Retinal pigment epithelial cell (primary cell): Measurements from ENCODE around the gene NOM1.
A peak's percentile ranks its signal among the peaks of the same experiment; 100 is the strongest.

Experiments
- DNase-seq: peaks from one replicate; pipeline ENCODE4 v3.0.0-alpha.2; 2010; ENCODE audit warnings: low read depth
- H3K4me3 ChIP-seq: 2 replicates; pipeline ENCODE4 v1.5.1; 2011; ENCODE audit warnings: mild to moderate bottlenecking, low read length, control low read depth, moderate library complexity
- TF ChIP-seq, protein P1 (sequence below): conservative IDR thresholded peaks from 2 replicates; pipeline ENCODE4 v1.5.1; 2011; ENCODE audit warnings: low read depth, low read length, control low read depth, inconsistent platforms

The NOM1 gene

GRCh38 chr7:157009778-157010587 lies 60.5 kb downstream of the NOM1 start:
- DNase-seq, result no peak
- TF ChIP-seq, protein P1, sequence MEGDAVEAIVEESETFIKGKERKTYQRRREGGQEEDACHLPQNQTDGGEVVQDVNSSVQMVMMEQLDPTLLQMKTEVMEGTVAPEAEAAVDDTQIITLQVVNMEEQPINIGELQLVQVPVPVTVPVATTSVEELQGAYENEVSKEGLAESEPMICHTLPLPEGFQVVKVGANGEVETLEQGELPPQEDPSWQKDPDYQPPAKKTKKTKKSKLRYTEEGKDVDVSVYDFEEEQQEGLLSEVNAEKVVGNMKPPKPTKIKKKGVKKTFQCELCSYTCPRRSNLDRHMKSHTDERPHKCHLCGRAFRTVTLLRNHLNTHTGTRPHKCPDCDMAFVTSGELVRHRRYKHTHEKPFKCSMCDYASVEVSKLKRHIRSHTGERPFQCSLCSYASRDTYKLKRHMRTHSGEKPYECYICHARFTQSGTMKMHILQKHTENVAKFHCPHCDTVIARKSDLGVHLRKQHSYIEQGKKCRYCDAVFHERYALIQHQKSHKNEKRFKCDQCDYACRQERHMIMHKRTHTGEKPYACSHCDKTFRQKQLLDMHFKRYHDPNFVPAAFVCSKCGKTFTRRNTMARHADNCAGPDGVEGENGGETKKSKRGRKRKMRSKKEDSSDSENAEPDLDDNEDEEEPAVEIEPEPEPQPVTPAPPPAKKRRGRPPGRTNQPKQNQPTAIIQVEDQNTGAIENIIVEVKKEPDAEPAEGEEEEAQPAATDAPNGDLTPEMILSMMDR, result no peak
- H3K4me3 ChIP-seq, result peak overlapping the region; percentile 37

DNA sequence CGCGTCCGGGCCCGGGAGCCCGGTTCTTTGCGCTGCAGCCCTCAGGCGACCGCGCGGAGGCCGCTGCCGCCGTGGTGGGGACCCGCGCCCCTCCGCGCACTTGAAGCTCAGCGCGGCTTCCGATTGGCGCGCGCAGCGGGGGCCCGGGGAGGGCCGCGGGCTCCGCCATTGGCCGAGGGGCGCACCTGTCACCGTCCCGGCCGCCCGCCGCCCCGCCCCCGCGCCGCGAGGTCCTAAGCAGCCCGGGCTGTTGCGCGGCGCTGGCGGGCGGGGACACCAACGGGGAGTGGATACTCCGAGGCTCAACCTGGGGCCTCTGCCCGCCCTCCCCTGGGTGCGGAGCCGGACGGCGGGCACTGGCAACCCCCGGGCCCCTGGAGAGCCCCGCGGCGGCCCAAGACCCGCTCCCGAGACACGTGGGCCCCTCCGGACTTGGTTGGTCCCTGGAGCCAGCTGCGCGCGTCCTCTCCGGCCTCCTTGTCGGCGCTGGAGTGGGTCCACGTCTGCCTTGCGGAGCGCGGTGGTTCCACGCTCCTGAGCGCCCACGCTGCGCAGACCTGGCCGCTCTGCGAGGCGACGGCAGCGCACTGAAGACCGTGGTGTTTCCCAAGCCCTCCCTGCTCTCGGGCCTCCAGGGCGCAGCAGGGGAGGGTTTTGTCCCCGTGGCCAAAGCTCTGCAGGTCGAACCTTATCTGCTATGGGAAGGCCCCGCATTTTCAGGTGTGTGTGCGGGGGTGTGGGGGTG lies 61.2 kb downstream of the NOM1 start, which contains the start of gene MNX1:
TSS of gene MNX1 (minus strand) at position 76 of the 745 bp plus-strand sequence. CDS start 313 bp downstream, outside the sequence.
- H3K4me3 ChIP-seq, result peak within 1 kb of the TSS; percentile 37

GRCh38 chr7:157011333-157012112 lies 62.0 kb downstream of the NOM1 start:
- no peak for DNase-seq
- H3K4me3 ChIP-seq, result no peak overlapping the region
- TF ChIP-seq, protein P1, result no peak

More for the DNA sequence above, 61.2 kb downstream of the NOM1 start, which contains the start of gene MNX1:
- no peak for DNase-seq
- TF ChIP-seq, protein P1, result no peak

- H3K4me3 ChIP-seq, result no peak overlapping the region
- TF ChIP-seq, protein P1, result no peak
- DNase-seq, result no peak
These were observed 62.6 kb downstream of the NOM1 start for GRCh38 chr7:157012113-157012547.

DNA sequence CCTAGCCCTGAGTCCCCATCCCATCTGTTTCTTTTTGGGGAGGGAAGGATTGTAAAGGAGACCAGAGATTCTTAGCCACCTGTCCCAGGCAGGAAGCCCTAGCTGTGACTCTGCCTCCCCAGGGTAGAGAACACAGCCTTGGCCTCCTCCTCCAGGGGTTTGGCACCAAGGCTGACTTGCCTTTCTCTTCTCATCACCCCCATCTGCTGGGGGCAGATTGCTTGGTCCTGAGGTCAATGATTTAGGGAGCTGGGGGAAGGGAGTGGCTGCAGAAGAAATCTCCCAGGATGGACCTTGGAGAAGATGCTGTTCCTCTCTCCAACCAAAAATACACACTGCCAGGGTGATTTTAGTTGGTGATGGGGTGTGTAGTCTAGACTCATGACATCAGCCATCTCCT lies 63.6 kb downstream of the NOM1 start:
- TF ChIP-seq, protein P1, result no peak
- H3K4me3 ChIP-seq, result no peak overlapping the region
- DNase-seq, result no peak

- DNase-seq, result no peak
- no peak overlapping the region for H3K4me3 ChIP-seq
- TF ChIP-seq, protein P1, result no peak
These were observed 64.4 kb downstream of the NOM1 start for GRCh38 chr7:157013602-157014549.
